ENCODE data around the gene CMC1.

Gene CMC1

DNA sequence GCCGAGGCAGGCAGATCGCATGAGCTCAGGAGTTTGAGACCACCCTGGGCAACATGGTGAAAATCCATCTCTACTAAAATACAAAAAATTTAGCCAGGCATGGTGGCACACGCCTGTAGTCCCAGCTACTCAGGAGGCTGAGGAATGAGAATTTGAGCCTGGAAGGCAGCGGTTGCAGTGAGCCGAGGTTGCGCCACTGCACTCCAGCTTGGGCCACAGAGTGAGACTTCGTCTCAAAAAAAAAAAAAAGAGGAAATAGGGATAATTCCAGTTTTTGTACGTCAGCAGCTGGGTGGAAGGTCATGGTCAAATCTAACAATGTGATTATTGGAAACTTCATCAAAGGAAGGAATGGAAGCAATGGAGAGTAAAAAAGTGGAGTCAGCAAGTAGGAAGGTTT lies 3.1 kb downstream of the CMC1 start:
- H3K4me3 ChIP-seq (ENCODE audit: low read length): no peak overlapping the region
- TF ChIP-seq CTCF (conservative IDR thresholded peaks at IDR 0.05; ENCODE audit: low read depth, low read length): no peak
- no peak for DNase-seq (ENCODE audit: low read depth)

DNA sequence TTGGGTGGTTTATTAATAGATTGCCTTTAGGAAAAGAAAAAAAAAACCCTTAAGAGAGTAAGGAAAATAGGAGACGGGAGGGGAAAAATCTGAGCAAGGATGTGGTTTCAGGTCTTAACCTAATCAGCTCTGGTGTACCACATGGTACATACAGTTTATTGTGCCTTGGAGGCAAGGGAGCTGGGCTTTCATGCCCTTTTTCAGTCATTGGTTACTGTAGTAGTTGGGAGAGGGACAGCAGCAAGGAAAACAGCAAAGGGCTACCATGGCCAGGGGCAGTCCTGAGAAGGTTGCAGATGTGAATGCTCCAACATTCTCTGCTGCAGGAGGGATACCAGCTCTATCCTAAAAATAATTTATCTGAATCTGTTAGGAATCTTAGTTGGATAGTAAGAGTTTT lies 5.9 kb downstream of the CMC1 start:
- H3K4me3 ChIP-seq (ENCODE audit: low read length): no peak overlapping the region
- no peak for TF ChIP-seq CTCF (conservative IDR thresholded peaks at IDR 0.05; ENCODE audit: low read depth, low read length)
- DNase-seq (ENCODE audit: low read depth): no peak

GRCh38 chr3:28250999-28251398 lies 9.6 kb downstream of the CMC1 start:
- TF ChIP-seq CTCF (conservative IDR thresholded peaks at IDR 0.05; ENCODE audit: low read depth, low read length): no peak

DNA sequence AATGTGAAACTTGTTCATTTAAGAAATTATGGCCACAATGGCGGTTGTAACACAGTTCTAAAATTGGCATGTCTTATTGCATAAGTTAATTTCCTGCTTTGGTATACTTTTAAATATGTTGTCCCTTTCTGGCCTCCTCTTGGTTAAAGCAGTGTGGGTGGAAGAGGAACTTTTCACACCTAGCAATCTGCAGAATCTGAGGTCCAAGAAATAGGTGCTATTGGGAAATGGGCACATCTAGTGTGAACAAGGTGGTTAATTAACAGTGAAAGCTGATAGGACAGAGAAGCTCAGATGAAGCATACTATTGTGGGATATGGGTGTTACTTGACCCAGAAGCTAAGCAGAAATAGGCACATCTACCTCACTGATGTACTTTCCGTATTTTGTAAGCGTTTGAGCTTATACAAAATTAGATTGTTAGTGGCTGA lies 10.6 kb downstream of the CMC1 start:
- DNase-seq (ENCODE audit: low read depth): no peak
- no peak for TF ChIP-seq CTCF (conservative IDR thresholded peaks at IDR 0.05; ENCODE audit: low read depth, low read length)
- no peak overlapping the region for H3K4me3 ChIP-seq (ENCODE audit: low read length)

More at GRCh38 chr3:28250999-28251398, 9.6 kb downstream of the CMC1 start:
- no peak overlapping the region for H3K4me3 ChIP-seq (ENCODE audit: low read length)
- DNase-seq (ENCODE audit: low read depth): no peak

DNA sequence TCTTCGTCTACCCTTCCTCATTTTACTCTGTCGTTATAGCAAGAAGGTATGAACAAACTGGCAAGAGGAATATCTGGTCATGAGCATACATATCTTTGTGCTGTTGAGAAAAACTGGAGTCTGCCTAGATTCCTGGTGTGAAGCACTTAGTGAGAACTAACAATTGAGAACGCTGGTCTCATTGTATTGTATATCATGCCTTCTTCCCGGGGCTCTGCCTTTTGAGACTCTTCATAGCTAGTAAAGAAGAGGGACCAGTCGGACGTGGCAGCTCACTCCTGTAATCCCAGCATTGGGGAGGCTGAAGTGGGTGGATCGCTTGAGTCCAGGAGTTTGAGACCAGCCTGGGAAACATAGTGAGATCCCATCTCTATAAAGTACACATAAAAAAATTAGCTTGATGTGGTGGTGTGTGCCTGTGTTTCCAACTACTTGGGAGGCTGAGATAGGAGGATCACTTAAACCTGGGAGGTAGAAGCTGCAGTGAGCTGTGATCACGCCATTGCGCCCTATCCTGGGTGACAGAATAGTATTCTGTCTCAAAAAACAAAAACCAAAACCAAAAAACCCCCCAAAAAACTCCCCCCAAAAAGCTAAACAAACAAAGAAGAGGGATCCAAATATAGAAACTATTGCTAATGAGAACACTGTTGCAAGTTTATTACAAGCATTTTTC lies 11.8 kb downstream of the CMC1 start:
- no peak overlapping the region for H3K4me3 ChIP-seq (ENCODE audit: low read length)
- DNase-seq (ENCODE audit: low read depth): no peak
- TF ChIP-seq CTCF (conservative IDR thresholded peaks at IDR 0.05; ENCODE audit: low read depth, low read length): no peak

DNA sequence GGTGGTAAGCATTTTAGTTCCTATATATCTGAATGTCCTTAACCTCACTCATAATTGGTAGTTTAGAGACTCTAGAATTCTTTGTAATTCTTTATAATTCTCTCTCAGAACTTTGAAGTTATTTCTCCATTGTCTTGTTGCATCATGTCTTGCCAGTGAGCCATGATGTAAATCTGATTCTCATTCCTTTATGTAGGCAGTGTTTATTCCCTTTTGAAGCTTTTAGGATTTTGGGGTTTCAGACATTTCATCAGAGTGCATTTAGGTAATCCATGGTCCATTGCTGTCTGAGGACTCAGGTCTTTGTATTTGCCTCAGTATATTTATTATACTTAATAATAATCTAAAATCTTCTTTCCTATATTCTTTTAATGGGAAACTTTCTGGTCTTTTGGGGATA lies 20.6 kb downstream of the CMC1 start:
- H3K4me3 ChIP-seq (ENCODE audit: low read length): no peak overlapping the region
- no peak for DNase-seq (ENCODE audit: low read depth)
- no peak for TF ChIP-seq CTCF (conservative IDR thresholded peaks at IDR 0.05; ENCODE audit: low read depth, low read length)

DNA sequence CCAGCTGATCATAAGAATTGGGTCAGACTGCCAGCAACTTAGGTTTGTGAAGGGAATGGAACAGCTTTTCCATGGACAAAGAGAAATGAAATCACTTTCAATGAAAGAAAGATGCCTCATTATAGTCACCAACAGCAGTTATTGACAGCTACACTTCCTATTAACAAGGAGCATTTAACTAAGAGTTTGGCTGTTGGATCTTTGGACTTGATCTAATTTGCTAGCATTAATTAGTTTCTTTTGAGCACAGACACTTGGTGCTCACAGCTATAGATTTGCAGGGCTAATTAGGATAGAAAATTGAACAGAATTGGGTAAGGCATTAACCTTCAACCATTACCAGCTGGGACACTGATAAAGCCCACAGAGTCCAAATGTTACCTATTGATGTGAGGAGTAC lies 24.2 kb downstream of the CMC1 start:
- H3K4me3 ChIP-seq (ENCODE audit: low read length): no peak overlapping the region
- no peak for DNase-seq (ENCODE audit: low read depth)
- no peak for TF ChIP-seq CTCF (conservative IDR thresholded peaks at IDR 0.05; ENCODE audit: low read depth, low read length)

All from retinal pigment epithelial cell (primary cell).